ENCODE data around the gene GDPD3.

GDPD3 gene

GRCh38 chr16:30075503-30076275 is 37.6 kb downstream of the GDPD3 start, which contains the start of gene PPP4C:
TSS of gene PPP4C (plus strand) at chr16:30075994. CDS start at chr16:30076378, 384 bp downstream.
- peak; percentile 93 for DNase-seq

GRCh38 chr16:30070490-30070889 is 42.8 kb downstream of the GDPD3 start:
- DNase-seq, result no peak

GRCh38 chr16:30069611-30070462 is 43.5 kb downstream of the GDPD3 start:
- no peak for DNase-seq

GRCh38 chr16:30068750-30069610 is 44.4 kb downstream of the GDPD3 start:
- no peak for DNase-seq

- DNase-seq, result no peak
Observed at GRCh38 chr16:30068333-30068732, 45.0 kb downstream of the GDPD3 start.

- DNase-seq, result no peak
Observed at GRCh38 chr16:30067584-30067916, 45.8 kb downstream of the GDPD3 start.

GRCh38 chr16:30066761-30067583 is 46.4 kb downstream of the GDPD3 start:
- no peak for DNase-seq

GRCh38 chr16:30065943-30066760 is 47.2 kb downstream of the GDPD3 start:
- no peak for DNase-seq

GRCh38 chr16:30065102-30065942 is 48.0 kb downstream of the GDPD3 start, which contains the start of gene ALDOA:
TSS of gene ALDOA (plus strand) at chr16:30065760. CDS start at chr16:30066898, 1,138 bp downstream.
- DNase-seq, result peak; percentile 99

GRCh38 chr16:30064729-30065101 is 48.6 kb downstream of the GDPD3 start:
- DNase-seq, result no peak

GRCh38 chr16:30063893-30064728 is 49.2 kb downstream of the GDPD3 start:
- DNase-seq, result peak; percentile 87

- no peak for DNase-seq
Observed at GRCh38 chr16:30063278-30063892, 50.0 kb downstream of the GDPD3 start.

- DNase-seq, result no peak
Observed at GRCh38 chr16:30060836-30061554, 52.3 kb downstream of the GDPD3 start.

- no peak for DNase-seq
Observed at GRCh38 chr16:30060346-30060745, 53.0 kb downstream of the GDPD3 start.

GRCh38 chr16:30054959-30055553 is 58.3 kb downstream of the GDPD3 start:
- DNase-seq, result no peak

All from NCI-H510A (cell line).